HG03457 (cell line): Measurements from ENCODE around the gene TMEM229A.
"Not testable (repeated sequence)": the region's sequence is repeated elsewhere in the genome, so short reads cannot be mapped to it uniquely, and the experiment has no call there.

Experiments
- ATAC-seq: cut with Tn5 transposase; IDR thresholded peaks from one replicate; pipeline ENCODE4 v1.9.1; 2021; ENCODE audit warnings: moderate number of reproducible peaks; ENCODE audit not compliant: unreplicated experiment

TMEM229A gene

GRCh38 chr7:124032369-124033094 lies at the start of gene TMEM229A:
Gene TMEM229A (minus strand): TSS chr7:124033067. CDS start chr7:124033003, 64 bp downstream.
- ATAC-seq: no peak

GRCh38 chr7:124082234-124082633 lies 49.4 kb upstream of the TMEM229A start:
- not testable (repeated sequence) for ATAC-seq

- no peak for ATAC-seq
Measured at GRCh38 chr7:124077546-124077945, 44.7 kb upstream of the TMEM229A start.

GRCh38 chr7:124076841-124077240 lies 44.0 kb upstream of the TMEM229A start:
- no peak for ATAC-seq

DNA sequence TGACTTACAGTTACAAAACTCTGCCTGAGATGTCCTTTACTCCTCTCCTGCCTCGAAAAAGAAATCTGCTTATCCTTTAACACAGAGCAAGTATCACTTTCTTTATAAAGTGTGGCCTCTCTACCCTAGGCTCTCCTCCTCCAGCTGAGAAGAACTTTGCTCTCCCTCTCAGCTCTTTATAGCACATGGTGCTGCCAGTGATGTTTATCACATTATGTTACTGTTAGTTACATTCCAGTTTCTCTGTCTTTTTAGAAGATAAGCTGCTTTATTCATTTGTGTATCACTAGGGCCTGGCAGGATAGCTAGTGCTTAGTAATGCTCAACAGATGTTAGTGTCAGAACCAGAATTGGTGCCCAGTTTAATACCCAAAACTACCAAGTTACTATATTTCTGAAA lies 41.1 kb upstream of the TMEM229A start:
- no peak for ATAC-seq

DNA sequence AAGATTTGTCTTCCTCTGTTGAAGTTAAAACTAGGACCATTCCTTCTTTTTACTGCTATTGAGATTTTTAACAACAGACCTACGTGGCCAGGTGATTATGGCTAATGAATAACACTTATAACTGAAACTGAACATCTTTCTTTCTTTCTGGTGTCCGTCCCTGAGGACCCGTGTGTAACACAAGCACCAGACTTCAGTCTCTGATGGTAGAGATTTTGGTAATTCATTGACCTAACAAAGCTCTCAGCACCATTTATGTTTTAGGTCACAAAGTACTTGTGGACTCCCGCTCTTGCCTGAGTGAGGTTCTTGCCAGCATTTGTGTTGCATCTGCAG lies 40.4 kb upstream of the TMEM229A start:
- no peak for ATAC-seq

GRCh38 chr7:124072603-124073309 lies 39.9 kb upstream of the TMEM229A start:
- ATAC-seq: no peak

GRCh38 chr7:124071843-124072242 lies 39.0 kb upstream of the TMEM229A start:
- ATAC-seq: no peak

DNA sequence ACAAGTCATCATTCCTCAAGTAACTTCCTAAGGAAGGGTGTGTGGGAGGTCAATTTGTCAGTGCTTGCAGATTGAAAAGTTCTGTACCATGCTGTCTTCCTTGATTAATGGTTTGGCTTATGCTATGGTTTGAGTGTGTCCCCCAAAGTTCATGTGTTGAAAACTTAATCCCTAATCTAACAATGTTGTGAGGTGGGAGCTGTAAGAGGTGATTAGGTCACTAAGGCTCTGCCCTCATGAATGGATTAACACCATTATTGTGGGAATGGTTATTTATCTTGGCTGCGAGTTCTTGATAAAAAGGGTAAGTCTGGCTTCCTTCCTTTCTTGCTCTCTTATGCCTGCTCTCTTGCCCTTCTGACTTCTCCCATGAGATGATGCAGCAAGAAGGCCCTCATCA lies 29.3 kb upstream of the TMEM229A start:
- no peak for ATAC-seq

DNA sequence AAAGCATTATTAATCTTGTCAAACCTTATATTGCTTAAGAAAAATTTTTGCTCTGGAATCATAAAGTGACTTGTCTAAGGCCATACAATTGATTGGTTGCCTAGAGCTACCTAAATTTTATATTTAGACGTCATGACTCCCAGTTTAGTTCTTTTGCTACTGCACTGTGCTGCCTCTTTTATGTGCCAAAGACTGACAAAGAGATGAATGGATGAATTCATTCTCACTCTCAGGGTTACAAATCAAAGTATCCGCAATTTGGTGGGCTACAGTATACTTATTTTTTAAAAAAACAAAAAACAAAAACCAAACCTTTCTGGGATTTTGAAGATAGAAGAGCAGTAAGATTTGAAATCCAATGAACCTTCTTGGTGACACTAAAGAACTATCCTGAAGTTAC lies 27.7 kb upstream of the TMEM229A start:
- no peak for ATAC-seq

GRCh38 chr7:124059375-124059774 lies 26.5 kb upstream of the TMEM229A start:
- ATAC-seq: peak; percentile 98

GRCh38 chr7:124058515-124058914 lies 25.6 kb upstream of the TMEM229A start:
- no peak for ATAC-seq

GRCh38 chr7:124057872-124058271 lies 25.0 kb upstream of the TMEM229A start:
- no peak for ATAC-seq

GRCh38 chr7:124056234-124056633 lies 23.4 kb upstream of the TMEM229A start:
- ATAC-seq: no peak

DNA sequence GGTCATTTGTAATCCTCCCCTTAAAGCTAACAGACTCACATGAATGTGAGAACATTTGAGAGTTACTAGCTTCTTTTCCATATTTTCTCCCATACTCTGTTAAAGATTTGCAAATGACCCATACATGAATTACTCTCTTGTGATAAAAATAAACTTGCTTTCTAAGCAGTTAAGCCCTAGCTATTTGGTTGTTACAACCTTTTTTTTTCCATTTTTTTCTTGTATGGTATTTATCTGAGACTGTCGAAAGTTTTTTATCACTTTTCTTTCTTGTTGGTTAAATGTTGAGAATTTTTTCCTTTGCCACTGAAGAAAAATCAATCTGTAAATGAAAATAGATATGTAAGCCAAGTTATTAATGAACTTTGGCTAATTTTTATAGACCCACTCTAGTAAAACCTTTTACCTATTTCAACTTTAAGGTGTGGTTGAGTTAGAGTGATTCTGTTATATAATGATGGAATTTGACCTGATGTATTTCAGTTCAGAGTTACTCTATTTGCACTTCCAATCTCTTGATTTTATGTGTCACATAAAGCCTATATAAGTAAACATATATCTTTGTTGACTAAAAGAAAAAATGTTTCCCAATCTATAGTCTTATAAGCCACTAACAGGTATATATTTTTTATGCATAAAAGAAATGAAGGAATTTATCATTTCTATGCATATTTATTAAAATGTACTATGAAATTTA lies 19.0 kb upstream of the TMEM229A start:
- ATAC-seq: no peak

- ATAC-seq: no peak
Measured at GRCh38 chr7:124042826-124043225, 10.0 kb upstream of the TMEM229A start.

- ATAC-seq: no peak
Measured at GRCh38 chr7:124041439-124041838, 8.6 kb upstream of the TMEM229A start.

DNA sequence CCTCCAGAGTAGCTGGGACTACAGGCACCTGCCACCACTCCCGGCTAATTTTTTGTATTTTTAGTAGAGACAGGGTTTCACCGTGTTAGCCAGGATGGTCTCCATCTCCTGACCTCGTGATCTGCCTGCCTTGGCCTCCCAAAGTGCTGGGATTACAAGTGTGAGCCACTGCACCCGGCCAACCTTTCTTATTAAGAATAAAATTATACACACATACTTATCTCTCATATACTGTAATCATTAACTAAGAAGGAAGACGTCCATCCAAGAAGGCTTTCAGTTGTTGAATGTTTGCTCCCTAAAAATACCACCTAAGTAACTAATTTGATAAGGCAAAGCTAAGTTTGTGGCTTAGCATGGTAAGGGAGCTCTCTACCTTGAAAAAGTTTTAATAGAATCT lies 5.0 kb upstream of the TMEM229A start:
- not testable (repeated sequence) for ATAC-seq

GRCh38 chr7:124035706-124036105 lies 2.8 kb upstream of the TMEM229A start:
- no peak for ATAC-seq

DNA sequence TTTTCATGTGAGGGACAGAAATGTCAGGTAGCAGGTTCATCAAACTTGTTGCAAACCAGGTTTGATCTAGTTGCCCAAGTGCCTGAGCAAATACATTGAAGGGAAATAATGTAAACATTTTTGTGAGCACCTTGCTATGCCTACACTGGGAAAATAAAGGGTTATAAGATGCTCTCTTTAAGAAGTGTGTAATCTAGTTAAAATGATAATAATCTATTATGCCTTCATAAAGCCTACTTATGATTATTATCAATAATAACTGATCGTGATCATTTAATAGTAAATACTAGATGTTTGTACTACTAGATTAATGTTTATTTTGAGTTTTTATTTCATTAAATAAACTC lies 1.9 kb upstream of the TMEM229A start:
- ATAC-seq: no peak

DNA sequence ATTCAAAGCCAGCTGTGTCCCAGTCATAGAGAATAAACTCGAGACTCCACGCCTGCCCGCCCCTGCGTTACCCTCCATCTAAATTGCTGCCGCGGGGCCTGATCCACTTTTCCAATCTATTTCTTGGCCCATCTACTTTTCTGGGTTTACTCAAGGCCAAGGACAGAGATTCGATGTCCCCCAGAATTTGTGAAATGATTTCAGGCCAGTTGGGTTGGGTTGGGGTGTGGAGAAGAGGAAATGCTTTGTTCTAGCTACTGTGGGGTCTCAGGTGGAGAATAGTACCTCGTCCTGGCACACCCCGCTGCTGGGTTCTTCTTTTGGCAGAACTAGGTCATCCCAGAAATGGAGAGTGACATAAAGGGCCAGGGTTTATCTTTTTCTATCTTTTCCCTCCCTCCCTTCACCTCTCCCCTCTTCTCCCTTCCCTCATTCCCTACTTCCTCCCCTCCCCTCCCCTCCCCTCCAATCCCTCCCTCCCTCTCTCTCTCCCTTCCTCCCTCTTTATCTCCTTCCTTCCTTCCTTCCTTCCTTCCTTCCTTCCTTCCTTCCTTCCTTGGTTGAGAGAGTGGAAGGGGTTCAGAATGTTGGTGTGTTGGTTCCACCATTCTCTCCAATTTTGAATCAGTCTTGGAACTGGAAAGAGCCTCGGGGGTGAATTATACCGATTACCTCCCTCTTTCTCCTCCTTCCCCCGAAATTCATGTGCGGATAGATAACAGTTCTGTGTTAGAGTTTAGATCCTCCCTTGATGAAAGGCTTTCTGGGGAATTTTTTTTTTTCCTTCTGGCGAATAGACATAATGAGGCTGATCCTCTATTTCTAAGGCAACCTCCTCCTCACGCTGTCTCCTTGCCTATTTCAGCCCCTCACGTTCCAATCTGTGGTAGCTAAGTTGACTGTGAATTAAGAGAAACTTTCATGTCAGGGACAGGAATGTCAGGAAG lies 1.2 kb upstream of the TMEM229A start:
- ATAC-seq: no peak
